GM19372 (cell line): ENCODE results near the gene RRAS.

Experiments used
- ATAC-seq: cut with Tn5 transposase; IDR thresholded peaks from one replicate; pipeline ENCODE4 v1.9.1; 2021; ENCODE audit warnings: mild to moderate bottlenecking, low read depth, moderate library complexity; ENCODE audit not compliant: unreplicated experiment

RRAS gene

GRCh38 chr19:49677231-49677900 is 37.4 kb upstream of the RRAS start, which contains the start of gene PRMT1:
Gene PRMT1 (plus strand): TSS chr19:49677271. CDS start chr19:49677281, 10 bp downstream.
- no peak for ATAC-seq

GRCh38 chr19:49676784-49677230 is 36.9 kb upstream of the RRAS start:
- ATAC-seq, result peak; percentile 75

DNA sequence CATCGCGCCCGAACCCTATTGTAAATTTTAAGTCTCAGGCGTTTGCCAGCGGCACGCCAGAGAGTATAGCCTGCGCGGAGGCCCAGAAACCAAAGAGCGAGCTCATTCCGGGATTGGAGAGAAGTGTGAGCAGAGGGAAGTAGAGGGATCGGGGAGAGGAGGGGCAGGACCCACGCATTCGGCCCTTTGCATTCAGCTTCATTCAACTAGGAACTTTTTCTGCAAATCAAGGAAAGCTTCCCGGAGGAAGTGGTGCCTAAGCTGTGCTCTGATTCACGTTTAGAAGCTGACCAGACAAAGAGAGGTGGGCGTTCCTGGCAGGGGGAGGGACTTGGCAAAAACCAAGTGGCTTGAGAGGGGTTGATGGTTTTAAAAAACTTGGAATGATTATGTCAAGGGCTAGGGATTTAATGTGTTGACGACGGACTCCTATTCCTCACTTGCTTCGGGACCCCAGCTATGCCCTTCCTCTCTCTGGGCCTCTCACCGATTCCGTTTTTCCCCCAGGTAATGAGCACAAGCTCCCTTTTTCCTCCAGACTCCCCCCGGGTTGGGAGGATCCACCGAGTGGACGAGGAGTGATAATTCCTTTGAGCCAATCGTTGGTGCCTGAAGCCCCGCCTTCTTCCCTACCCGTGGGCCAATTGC is 36.3 kb upstream of the RRAS start:
- ATAC-seq, result no peak

DNA sequence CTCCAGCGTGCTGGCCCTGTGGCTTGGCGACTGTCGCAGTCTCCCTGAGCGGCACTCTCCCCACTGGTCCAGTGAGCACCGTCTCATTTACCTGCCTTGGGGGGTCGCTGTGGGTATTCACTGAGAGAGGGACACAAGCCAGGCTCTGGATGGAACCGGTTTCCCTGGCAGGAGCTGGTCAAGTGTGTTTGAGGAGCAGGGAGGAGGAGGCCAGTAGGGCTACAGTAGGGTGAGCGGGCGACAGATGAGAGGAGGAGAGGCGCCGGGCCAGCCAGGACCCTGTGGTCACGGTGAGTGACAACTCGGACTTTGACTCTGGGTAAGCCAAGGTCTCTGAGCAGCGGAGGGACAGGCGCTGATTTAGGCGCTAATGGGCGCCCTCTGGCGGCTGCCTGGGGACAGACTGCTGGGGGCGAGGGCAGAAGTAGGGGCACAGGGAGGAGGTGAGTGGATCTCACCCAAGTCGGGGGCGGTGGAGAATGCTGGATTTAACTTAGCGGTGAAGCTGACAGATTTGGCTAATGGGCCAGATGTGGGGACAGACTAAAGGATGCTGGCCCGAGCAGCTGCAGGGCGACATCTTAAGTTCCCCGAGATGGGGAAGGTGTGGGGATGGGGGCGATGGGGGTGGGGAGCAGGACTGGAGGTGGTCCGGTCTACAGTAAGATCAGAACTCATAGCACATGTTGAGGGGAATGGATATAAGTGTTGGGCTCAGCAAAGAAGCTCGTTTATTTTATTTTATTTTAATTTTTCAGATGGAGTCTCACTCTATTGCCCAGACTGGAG is 32.4 kb upstream of the RRAS start:
- no peak for ATAC-seq

DNA sequence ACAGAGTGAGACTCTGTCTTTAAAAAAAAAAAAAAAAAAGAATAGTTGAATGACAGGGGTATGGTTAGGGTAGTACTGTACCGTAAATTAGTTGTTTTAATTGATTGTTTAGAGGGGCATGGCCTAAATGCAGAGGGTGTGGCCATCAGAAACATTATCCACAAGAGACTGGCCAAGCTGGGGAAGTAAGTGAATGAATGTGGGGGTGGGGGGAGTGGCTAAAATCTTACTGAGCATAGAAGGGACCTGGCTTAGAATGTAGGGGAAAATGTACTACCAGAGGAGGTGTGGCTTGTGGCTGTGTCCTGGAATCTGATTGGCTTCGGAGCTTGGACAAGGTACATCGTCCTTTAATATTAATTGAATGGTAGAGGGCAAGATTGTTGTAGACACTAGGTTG is 29.6 kb upstream of the RRAS start:
- no peak for ATAC-seq

- ATAC-seq, result no peak
These were observed 27.5 kb upstream of the RRAS start for GRCh38 chr19:49667473-49667872.

DNA sequence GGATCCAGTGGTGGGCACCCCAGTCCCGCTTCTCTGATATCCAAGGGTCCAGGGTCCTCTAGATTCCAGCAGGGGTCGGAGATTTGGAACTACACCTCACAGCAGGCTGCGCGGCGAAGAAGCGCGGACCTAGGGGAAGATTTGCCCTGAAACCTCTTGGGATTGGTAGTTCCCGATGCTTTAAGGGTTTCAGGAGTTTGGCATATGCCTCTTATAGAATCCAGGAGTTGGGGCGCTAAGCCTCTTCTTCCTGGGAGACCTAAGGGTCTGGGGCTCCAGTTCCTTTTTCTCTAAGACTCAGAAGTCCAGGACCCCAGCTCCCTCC is 26.1 kb upstream of the RRAS start:
- no peak for ATAC-seq

DNA sequence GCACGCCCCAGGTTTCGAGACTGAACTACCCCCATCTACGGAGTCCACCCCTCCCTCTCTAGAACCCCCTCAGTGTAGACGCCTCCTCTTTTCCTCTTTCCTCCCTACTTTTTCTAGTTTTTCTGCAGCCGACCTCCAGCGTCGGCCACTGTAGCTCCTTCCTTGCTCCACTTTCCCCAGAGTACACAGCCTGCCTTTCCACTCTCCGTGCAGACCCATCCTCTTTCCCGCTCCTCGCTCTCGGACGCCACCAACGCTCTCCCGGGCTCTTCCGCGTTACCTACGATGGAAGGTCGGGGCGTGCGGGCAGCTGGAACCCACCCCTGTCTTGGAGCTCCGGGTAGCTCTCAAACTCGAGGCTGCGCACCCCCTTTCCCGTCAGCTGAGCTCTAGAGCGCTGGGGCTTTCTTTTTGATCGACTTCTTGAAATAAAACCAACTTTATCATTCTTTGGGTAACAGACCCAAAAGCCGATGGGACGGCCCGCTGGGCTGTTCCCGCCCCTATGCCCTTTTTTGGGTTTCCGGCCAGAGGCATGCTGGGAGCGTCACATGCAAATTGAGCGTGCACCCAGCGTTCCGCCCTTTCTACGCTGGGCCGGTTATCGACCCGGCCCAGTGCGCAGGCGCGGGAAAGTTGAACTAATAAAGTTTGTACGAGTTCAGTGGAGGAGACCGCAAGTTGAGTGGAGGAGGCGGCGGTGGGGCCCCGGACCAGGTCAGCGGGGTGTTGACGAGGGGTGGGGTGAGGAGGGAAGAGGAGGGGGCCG is 25.6 kb upstream of the RRAS start, which contains the start of the genes BCL2L12 and IRF3:
TSS of gene BCL2L12 (plus strand) at position 583 of the 769 bp plus-strand sequence. CDS start 760 bp downstream, outside the sequence.
TSS of gene IRF3 (minus strand) at position 507 of the 769 bp plus-strand sequence. CDS start 1,019 bp downstream, outside the sequence.
- peak; percentile 84 for ATAC-seq

DNA sequence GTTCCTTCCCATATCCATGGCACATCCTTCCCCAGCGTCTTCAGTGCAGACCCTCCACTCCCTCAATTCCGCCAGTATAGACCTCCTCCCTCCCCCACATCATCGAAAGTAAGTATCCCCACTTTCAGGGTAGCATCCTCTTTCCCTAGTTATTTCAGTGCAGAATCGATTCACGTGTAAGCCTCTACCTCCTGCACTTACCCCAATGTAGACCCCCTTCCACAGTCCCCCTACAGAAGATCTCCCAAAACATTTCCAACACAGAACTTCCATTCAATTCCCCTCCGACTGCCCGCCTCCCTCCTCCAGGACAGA is 25.1 kb upstream of the RRAS start:
- ATAC-seq, result no peak

GRCh38 chr19:49664171-49665035 is 24.5 kb upstream of the RRAS start:
- ATAC-seq, result no peak

DNA sequence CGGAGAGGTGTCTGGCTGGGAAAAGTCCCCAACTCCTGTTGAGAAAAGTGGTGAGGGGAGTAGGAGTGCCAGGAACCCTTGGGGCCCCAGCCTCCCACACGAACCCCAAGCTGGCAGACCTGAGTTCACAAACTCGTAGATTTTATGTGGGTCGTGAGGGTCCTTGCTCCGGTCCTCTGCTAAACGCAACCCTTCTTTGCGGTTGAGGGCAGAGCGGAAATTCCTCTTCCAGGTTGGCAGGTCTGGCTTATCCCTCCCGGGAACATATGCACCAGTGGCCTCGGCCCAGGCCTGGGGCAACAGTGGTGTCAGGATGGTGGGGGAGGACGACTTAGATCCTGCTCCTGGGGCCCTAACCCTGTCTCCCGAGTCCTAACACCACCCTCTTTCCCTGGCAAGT is 23.3 kb upstream of the RRAS start:
- ATAC-seq, result no peak

DNA sequence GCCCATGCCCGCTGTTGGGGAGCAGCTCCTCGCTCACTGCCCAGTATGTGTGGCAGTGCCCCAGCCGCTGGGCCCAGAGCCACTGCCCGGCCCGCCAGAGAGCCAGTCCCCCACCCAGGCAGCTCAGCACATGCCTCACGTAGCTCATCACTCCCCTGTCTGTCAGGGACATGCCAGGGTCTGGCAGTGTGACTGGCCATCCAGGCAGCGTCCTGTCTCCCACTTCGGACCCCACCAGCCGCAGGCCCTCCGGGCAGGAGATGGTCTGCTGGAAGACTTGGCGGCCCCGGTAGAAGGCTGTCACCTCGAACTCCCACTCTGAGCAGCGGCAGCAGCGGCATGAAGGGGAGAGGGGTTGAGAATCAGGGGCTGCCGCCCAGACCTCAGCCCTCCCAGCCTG is 22.1 kb upstream of the RRAS start:
- no peak for ATAC-seq

DNA sequence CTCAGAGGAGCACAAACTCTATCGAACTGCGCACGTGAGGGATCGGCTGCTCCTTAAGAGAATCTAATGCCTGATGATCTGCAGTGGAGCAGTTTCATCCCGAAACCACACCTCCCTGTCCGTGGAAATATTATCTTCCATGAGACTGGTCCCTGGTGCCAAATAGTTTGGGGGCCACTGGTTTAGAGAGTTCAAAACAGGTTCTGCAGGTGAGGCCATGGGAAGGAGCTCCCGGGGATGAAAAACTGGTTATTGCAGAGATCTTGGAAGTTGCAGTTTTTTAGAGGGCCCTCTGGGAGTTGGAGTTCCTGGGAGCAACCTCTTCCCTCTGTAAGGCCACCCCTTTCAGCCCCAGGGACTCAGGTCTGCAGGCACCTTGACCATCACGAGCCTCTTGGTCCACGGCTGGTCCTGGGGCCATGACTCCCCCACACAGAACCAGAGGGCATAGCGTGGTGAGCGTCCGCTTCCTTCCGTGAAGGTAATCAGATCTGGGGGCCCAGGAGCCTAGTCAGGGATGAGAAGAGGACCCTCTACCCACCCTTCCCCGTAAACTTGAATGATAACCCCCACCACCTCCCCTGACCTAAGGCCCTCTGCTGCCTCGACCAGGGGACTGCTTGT is 20.5 kb upstream of the RRAS start:
- no peak for ATAC-seq

DNA sequence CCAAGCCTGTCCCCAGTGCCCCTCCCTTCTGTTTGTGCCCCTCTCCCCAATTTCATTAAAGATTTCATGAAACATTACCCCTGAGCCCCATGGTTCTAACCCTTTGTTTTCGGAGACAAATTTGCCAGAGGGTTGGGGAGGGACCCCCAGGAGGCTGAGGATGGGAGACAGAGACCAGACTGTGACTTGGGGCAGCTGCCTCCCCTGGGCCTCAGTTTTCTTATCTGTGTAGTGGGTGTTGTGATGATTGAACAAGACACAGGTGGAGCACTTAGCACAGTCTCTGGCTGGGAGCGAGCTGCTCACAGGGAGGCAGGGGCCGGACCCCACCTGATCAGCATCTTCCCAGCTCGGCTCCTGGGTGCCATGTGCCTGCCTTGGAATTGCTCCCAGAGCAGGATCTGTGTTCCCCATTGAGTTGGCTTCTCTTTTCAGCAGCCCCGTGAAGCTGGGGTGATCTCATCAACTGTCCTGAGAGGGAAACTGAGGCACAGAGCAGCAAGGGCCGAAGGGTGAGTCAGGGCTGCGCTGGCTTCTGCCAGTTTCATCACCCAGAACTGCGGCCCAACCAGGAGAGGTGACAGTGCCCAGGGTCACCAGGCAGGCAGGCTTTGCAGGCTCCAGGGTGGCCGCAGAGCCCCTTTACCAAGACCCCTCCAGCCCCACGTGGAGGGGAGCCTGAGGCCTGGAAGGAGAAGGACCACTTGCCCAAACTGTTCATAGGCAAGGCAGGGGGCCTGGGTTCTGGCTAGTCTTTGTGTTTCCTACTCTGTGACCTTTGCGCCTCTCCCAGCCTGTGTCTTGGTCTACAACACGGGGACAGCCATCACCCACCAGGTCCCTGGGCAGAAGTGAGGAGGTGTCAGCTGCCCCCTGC is 18.9 kb upstream of the RRAS start:
- no peak for ATAC-seq

GRCh38 chr19:49658139-49658517 is 18.2 kb upstream of the RRAS start:
- no peak for ATAC-seq

DNA sequence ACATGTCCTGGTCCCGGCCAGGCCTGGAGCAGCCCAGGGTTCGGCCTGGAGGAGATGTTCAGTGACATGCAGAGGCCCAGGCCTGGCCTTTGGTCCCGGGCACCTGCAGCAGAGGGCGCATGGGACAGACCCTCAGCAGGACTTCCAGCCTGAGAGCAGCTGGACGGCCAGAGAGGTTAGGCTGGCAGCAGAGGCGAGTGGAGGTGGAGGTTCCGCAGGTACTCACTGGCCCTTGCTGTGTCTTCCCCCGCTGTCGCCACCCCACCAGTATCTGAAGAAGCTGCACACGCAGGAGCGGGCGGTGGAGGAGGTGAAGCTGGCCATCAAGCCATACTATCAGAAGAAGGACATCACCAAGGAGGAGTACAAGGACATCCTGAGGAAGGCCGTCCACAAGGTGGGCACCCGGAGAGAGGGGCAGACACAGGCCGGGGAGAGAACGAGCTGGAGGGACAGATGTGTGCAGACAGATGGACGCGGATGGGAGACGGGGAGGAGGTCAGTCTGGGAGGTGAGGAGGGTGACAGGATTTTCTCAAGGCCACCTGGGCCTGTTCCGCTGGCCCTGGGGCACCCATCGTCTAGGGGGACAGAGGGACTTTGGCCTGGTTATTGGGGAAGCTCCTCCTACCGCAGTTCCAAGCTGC is 17.7 kb upstream of the RRAS start:
- ATAC-seq, result no peak

DNA sequence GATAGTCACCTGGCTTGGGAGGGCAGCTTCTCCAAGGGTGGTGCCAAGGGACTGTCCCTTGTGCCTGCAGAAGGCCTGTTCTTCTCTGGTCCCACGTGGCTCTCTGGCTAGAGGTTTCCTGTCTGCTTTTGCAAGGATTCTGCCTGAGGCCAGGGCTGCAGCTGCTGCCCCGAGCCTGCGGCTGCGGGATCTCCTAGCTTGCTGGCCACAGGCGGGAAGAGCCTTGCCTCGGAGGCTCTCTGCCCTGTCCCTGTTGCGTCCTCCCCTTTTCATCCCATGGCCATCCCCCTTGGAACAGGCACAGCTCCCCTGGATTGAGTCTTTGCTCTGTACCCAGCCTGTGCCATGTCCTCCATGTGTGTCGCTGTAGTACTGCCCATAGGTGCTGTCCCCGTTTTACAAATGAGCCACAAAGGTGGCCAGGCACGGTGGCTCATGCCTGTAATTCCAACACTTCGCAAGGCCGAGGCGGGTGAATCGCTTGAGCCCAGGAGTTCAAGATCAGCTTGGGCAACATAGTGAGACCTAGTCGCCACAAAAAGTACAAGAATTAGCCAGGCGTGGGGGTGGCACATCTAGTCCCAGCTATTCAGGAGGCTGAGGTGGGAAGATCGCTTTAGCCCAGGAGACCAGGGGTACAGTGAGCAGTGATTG is 16.6 kb upstream of the RRAS start:
- no peak for ATAC-seq
